ENCODE results near the gene C1QL4.
A peak's percentile ranks its signal among the peaks of the same experiment; 100 is the strongest.

The C1QL4 gene

DNA sequence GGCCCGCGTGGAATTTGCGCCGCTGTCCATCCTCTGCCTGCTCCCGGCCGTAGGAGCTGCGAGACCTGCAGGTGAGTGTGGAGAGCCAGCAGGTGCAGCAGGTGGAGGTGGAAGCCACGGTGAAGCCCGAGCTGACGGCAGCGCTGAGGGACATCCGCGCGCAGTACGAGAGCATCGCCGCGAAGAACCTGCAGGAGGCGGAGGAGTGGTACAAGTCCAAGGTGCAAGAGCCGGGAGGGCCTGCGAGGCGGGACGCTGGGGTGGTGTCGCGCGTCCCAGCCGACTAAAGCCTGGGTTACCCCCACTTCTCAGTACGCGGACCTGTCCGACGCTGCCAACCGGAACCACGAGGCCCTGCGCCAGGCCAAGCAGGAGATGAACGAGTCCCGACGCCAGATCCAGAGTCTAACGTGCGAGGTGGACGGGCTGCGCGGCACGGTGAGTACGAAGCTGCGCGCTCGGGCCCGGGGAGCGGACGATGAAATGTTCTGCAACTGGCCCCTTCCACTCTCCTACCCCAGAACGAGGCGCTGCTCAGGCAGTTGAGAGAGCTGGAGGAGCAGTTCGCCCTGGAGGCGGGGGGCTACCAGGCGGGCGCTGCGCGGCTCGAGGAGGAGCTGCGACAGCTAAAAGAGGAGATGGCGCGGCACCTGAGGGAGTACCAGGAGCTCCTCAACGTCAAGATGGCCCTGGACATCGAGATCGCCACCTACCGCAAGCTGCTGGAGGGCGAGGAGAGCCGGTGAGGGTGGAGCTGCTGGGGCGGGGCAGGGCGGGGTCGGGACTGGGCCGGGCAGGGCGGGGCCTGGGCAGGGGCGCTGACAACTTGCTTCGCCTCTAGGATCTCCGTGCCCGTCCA, 39.9 kb downstream of the C1QL4 start:
- no peak for DNase-seq (ENCODE audit: low read depth)
- TF ChIP-seq, protein P1, sequence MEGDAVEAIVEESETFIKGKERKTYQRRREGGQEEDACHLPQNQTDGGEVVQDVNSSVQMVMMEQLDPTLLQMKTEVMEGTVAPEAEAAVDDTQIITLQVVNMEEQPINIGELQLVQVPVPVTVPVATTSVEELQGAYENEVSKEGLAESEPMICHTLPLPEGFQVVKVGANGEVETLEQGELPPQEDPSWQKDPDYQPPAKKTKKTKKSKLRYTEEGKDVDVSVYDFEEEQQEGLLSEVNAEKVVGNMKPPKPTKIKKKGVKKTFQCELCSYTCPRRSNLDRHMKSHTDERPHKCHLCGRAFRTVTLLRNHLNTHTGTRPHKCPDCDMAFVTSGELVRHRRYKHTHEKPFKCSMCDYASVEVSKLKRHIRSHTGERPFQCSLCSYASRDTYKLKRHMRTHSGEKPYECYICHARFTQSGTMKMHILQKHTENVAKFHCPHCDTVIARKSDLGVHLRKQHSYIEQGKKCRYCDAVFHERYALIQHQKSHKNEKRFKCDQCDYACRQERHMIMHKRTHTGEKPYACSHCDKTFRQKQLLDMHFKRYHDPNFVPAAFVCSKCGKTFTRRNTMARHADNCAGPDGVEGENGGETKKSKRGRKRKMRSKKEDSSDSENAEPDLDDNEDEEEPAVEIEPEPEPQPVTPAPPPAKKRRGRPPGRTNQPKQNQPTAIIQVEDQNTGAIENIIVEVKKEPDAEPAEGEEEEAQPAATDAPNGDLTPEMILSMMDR (conservative IDR thresholded peaks at IDR 0.05; ENCODE audit: low read depth, low read length), result no peak
- peak overlapping the region; percentile 16 for H3K4me3 ChIP-seq (ENCODE audit: low read length)

DNA sequence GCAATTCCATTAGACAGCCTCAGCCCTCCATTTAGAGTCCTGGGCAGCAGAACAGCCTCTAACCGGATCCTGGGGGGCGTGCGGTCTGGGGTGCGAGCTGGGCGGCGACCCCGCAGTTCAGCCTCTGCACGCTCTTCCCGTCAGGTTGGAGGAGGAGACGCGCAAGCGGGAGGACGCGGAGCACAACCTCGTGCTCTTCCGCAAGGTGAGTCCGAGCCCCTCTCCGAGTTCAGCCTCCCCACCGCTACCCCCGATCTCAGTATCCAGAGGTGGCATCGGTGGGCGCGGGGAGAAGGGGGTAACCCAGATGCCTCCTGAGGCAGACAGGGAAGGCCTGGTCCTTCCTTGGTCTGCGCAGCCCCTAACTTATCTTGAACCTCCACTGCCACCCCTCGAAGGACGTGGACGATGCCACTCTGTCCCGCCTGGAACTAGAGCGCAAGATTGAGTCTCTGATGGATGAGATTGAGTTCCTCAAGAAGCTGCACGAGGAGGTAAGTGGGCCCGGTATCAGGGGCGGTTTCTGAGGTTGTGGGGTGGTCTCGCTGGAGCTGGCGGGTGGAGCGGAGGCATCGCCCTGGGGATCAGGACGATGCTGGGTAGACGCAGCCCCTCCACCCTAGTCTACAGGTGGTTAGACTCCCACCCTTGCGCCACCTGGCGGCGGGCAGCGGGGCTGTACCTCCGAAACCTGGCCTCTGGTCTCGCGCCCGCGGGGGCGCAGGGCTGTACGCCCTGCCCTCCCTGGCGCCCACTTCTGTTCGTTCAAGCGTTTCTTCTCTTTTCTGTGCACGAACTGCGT, 40.8 kb downstream of the C1QL4 start:
- DNase-seq (ENCODE audit: low read depth), result no peak
- TF ChIP-seq, protein P1 (conservative IDR thresholded peaks at IDR 0.05; ENCODE audit: low read depth, low read length), result peak; percentile 84
- H3K4me3 ChIP-seq (ENCODE audit: low read length), result no peak overlapping the region

DNA sequence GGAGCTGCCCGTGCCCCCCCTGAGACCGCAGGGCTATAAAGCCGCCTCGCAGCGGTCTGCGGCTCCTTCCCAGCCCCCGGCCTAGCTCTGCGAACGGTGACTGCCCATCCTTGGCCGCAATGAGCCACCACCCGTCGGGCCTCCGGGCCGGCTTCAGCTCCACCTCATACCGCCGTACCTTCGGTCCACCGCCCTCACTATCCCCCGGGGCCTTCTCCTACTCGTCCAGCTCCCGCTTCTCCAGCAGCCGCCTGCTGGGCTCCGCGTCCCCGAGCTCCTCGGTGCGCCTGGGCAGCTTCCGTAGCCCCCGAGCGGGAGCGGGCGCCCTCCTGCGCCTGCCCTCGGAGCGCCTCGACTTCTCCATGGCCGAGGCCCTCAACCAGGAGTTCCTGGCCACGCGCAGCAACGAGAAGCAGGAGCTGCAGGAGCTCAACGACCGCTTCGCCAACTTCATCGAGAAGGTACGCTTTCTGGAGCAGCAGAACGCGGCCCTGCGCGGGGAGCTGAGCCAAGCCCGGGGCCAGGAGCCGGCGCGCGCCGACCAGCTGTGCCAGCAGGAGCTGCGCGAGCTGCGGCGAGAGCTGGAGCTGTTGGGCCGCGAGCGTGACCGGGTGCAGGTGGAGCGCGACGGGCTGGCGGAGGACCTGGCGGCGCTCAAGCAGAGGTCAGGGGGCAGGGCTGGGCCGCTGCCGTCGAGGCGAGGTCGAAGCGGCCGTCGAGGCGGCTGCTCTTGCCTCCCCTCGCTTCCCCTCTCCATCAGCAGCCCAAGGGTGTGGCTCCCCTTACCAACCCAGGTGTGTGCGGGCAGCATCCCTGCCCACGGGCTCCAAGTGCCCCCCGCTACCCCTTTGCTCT, 41.7 kb downstream of the C1QL4 start, which contains the start of gene PRPH:
PRPH (plus strand) TSS at position 66 of the 855 bp plus-strand sequence; CDS start at position 120, 54 bp downstream.
- TF ChIP-seq, protein P1 (conservative IDR thresholded peaks at IDR 0.05; ENCODE audit: low read depth, low read length), result no peak
- no peak within 1 kb of the TSS for H3K4me3 ChIP-seq (ENCODE audit: low read length)
- DNase-seq (ENCODE audit: low read depth), result no peak

DNA sequence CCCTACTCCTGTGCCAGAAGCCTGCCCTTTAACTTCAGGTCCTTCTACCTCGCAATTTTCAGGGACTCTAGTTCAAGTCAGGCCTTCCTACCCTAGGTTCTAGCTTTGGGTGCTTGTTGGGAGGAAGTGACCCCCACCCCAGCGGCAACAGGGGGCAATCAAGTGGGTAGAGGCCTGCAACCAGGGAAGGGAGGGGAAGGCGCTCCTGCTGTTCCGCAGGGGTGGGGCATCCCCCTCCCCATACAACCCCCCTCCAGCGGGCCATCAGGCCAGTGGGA, 42.2 kb downstream of the C1QL4 start:
- TF ChIP-seq, protein P1 (conservative IDR thresholded peaks at IDR 0.05; ENCODE audit: low read depth, low read length), result no peak
- no peak for DNase-seq (ENCODE audit: low read depth)
- H3K4me3 ChIP-seq (ENCODE audit: low read length), result no peak overlapping the region

DNA sequence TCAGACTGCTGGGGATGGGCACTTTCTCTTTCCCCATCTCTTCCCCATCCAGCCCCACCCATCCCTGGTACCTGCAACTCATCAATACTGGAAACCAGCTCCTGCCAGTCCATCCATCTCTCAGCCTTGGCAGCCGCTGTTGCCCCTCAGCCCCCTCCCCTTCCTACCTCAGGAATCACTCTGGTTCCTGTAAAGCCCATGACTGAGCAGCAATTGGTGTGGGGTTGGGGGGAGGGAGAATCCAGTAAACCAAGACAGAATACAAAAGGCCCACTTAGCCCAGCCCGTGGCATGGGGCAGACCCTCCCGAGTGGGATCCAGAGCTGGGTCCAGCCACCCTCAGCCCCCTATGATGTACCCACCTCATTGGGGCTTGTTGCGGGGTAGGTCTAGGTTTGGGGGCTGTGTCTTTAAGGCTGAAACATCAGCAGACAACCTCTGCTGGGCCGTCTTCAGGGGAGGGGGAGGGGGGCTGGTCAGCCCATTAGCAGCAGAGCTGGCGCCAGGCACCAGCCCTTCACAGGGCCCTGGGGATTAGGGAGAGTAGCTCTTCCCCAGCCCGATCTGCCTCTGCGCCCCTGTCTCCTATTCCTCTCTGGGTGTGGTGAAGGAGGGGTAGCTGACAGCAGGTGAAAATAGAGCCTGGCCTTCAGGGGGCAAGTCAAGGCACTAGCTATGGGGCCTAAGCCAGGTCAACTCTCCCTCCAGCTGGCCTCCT, 42.7 kb downstream of the C1QL4 start:
- H3K4me3 ChIP-seq (ENCODE audit: low read length), result no peak overlapping the region
- no peak for DNase-seq (ENCODE audit: low read depth)
- TF ChIP-seq, protein P1 (conservative IDR thresholded peaks at IDR 0.05; ENCODE audit: low read depth, low read length), result no peak

Data from retinal pigment epithelial cell (primary cell).